Left ventricle myocardium superior (tissue), 1 donor: Measurements from ENCODE around the gene EEFSEC. TPM values are rescaled to one million over a fixed set of nuclear protein-coding genes. Genes with fewer than 3 reads are reported as not detected.

Experiments used
- ATAC-seq: fragments of 200-7000 bp; cut with Tn5 transposase; one replicate; pipeline ENCODE4 v1.9.1; 2020; ENCODE audit warnings: mild to moderate bottlenecking, moderate library complexity
- DNase-seq: peaks from one replicate; pipeline ENCODE4 v3.0.0-alpha.2; 2020
- intact Hi-C: fragments of 100-400 bp; cut with micrococcal nuclease; formaldehyde crosslinking; loops from one replicate; pipeline ENCODE4 v1.11.0; 2022
- total RNA-seq: library from RNA; stranded (reverse); fragmentation: NEBNext Ultra II Directional; extraction: Animal tissue kit (Norgen Biotek cat#: 25700); gene quantifications from one replicate; pipeline ENCODE4 v1.2.1, GENCODE V29; 2021
- donor health status: DM: no; HTN: yes; CAD: no; lungs with severe emphysema.

EEFSEC gene
- total RNA-seq, 1 donor from 2014 or later: 17.1 TPM

DNA sequence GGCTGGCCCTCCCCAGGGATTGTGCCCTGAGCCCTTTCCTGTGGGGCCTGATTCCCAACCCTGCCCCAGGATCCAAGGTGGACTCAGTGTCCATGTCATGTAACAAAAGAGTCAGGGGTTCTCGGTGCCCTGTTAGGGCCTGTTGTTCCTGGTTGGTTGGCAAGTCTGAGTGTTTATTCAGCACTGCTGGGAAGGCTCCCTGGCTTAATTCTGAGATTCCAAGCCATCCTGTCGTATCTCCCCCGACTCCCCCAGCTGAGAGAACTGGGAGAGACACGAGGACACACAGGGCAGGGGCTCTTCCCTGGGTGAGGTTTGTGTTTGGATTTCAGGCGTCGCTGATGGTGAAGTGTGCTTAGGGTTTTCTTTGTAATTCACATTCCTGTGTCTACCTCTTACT, 78.3 kb downstream of the EEFSEC start:
- no peak for DNase-seq
- no peak for ATAC-seq
- intact Hi-C loops: no loop called here

DNA sequence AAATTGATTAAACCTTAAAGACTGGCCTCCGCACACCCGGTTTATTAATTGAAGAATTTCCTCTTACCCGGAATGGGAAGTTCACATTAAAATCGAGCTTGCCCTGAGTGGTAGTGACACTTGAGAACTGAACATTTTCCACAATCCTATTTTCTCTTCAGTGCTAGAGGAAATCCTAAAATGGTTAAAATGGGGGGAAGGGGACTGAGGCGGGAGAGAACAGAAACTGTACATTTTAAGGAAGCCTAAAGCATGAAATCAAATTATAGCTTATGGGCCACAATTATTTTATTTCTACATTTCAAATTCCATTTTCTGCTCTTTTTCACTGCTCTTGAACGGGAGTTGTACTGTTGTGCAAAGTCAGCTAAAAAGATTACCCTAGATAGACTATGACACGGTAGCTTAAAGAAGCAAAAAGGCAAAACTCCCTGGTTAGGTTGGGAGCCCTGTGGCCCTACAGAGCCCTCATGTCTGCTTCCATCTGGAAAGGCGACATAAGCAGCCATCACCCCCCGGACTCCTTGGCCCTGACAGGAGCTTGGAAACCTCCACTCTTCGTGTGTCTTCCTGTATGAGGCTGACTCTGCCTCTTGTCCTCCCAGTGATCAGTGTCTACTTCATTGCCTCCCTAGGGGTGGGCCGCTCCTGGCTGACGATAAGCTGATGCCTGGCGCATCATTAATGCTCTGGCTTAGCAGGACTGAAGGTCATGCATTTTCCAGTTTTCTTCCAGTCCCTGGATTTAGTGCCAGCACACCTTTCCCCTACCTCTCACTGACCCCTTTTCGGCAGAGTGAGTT, 79.3 kb downstream of the EEFSEC start:
- ATAC-seq (no peak), DNase-seq (no peak)
- intact Hi-C loops: no loop called here

DNA sequence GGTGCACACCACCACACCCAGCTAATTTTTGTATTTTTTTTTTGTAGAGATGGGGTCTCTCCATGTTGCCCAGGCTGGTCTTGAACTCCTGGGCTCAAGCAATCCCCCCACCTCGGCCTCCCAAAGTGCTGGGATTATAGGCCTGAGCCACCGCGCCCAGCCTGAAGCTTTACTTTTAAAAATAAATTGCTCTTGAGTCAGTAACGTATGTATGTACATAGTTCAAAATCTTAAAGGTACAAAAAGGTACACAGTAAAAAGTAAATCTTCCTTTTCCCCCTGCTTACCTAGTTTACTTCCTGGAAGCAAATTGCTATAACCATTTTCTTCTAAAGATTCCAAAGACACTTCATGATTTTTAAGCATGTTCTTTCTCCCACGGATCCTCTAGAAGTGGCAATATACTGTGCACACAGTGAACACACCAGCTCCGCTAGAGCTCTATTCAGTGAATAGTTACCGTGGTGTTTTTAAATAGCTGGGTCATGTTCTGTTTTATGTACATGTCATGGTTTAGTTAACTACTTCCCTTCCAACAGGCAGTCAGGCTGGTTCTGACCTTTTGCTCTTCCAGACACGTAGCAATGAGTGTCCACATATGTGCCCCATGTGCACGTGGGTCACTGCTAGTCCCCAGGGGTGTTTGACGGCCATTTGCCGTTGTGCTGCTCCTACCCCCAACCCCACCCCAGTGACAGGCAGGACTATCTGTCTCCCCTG, 82.1 kb downstream of the EEFSEC start:
- ATAC-seq (peak; percentile 68), DNase-seq (no peak)
- intact Hi-C loops: no loop called here

- intact Hi-C loops: no loop called here
- no peak for DNase-seq
- ATAC-seq: peak; percentile 74
These were observed 83.4 kb downstream of the EEFSEC start for GRCh38 chr3:128236657-128237056.

DNA sequence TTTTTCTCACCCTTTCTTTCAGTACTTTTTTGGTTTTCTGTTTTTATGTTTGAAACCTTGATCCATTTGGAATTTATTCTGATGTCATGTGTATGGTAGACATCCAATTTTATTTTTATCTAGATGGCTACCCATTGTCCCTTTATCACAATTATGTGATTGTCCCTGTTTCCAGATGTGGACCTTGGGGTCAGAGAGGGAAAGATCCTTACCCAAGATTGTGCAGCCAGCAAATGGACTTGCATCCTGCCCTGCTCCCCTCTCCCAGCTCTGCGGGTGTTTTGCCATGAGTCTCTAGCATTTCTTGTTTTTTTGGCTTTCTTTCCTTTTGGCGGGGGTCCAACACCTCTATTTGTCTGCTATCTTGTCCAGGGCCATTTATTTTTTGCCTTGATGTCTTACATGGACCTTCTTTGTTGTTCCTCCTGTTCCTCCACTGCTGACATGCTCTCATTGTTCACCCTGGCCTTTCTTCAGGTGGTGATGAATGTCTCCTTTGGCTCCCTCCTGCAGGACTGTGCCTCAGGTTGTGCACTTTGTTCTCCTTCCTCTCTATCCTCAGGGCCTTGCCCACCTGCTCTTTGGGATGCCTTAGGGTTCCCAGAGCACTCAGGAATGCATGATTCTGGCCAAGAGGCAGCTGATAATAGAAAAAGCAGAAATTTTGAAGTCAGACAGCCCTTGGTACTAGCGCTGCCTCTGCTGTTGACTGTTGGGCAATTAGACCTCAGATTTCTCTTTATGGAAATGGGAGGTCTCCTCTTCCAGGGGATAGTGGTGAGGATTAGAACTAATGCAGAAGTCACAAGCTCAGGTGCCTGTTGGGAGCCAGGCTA, 84.3 kb downstream of the EEFSEC start:
- intact Hi-C loops: no loop called here
- no peak for ATAC-seq
- DNase-seq: no peak

DNA sequence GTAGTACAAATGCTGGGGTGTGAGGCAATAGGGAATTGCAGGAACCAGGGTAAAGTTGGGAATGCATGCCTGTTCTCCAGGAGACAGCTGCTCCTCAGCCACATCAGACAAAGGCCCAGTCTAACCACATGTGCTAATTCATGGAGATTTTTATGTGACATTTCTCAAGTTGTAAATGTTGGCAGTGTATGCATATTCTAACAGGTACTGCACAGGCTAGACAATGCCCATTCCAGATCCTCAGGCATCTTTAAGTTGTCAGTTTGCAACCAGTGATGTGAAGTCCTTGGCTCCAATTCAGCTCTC, 84.9 kb downstream of the EEFSEC start:
- intact Hi-C loops: no loop called here

GRCh38 chr3:128239304-128239703, 86.0 kb downstream of the EEFSEC start:
- intact Hi-C loops: no loop called here
- DNase-seq (no peak), ATAC-seq (no peak)

More for the DNA sequence above, 84.9 kb downstream of the EEFSEC start:
- ATAC-seq (no peak), DNase-seq (no peak)

GRCh38 chr3:128240232-128240631, 87.0 kb downstream of the EEFSEC start:
- ATAC-seq (no peak), DNase-seq (no peak)
- intact Hi-C loops: no loop called here

DNA sequence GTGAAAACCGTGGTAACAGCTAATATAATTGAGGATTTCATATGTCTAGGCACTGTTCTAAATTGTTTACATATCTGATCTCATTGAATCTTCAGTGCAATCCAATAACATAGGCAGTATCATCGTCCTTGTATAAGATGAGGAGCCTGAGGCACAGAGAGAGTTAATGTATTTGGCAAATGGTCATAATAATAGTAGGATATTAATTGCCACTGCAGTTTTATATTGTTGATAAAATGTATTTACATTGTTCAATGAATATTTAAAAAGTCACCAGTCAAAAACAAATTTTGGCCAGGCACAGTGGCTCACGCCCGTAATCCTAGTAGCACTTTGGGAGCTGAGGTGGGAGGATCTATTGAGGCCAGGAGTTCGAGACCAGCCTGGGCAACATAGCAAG, 88.5 kb downstream of the EEFSEC start:
- ATAC-seq: no peak
- DNase-seq: no peak
- intact Hi-C loops: no loop called here

DNA sequence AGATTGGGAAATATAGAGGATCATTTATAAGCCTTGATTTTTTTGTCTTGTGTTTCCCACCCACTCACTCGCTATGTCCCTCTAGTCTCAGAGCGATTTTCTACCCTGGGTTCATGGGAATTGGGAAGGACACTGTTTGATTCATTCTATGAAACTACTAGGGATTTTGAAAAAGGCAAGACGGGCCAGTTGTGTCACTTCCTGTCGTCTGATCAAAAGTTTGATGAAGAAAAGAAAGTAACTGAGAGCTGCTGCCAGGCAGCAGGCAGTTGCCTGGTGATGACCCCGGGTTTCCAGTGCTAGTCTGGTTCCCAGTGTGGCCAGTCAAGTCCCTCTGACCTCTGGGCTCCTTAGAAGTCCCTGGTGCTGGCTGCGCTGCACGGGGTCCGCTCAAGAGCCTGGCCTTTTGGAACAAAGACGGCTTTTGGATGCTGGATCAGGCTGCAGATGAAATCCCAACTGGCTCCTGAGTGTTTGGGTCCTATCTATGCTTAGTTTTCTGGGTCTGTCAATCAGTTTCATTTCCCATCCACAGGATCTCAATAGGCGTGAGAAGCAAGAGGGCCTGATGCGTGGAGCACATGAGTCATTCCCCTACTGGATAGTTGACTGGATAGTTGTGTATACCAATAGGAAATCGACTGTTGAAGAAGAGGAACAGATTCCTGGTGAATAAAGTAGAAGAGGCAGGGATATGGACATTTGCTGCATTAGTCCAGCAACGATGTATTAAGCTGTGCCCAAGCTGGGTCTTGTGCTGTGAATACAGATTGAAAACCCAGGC, 89.7 kb downstream of the EEFSEC start:
- ATAC-seq: no peak
- intact Hi-C loops: no loop called here
- DNase-seq: no peak

- ATAC-seq: no peak
- DNase-seq: no peak
- intact Hi-C loops: no loop called here
These were observed 90.6 kb downstream of the EEFSEC start for GRCh38 chr3:128243602-128244504.

- intact Hi-C loops: no loop called here
- ATAC-seq: peak; percentile 22
These were observed 92.2 kb downstream of the EEFSEC start for GRCh38 chr3:128245460-128245859.

DNA sequence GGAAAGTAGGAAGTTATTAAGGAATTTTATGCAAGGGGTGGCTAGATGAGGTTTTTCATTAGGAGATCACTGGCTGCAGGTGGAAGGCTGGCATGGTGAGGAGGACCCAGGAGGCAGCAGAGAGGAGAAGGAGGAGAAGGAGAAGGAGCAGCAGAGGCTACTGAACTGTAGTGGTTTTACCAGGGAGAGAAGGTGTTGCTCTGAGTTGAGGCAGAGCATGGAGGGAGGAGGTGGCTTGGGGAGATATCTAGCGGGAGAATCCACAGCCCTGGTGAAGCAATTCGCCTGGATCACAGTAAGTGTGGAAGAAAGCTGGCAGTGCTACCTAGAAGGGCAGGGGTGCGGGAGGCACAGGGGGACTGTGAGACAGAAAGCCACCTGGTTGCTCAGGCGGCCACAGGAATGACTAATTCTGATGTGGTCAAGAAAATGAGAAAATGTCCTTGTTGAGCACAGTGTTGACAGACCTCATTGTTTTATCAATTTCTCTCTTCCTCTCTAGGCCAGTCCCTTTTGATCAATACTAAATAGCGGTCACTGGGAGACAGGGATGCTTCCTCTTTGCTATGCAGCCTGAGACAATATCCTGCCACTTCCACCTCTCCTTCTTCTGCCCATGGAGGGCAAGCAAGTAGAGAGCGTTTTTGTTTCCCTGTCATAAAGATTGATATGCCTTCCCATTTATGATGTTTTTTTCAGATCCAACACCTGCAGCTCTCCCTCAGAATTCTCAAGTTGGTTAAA, 94.6 kb downstream of the EEFSEC start:
- DNase-seq (no peak), ATAC-seq (no peak)
- intact Hi-C loops: no loop called here

More at GRCh38 chr3:128245460-128245859, 92.2 kb downstream of the EEFSEC start:
- no peak for DNase-seq

GRCh38 chr3:128252083-128252482, 98.8 kb downstream of the EEFSEC start:
- no peak for ATAC-seq
- DNase-seq: no peak
- intact Hi-C loops: no loop called here

- peak; percentile 96 for ATAC-seq
- peak; percentile 47 for DNase-seq
- intact Hi-C loops: no loop called here
These were observed 99.9 kb downstream of the EEFSEC start for GRCh38 chr3:128253150-128253549.

GRCh38 chr3:128254066-128254590, 100.8 kb downstream of the EEFSEC start:
- DNase-seq (no peak), ATAC-seq (peak; percentile 13)
- intact Hi-C loops: no loop called here

- ATAC-seq: no peak
These were observed 101.7 kb downstream of the EEFSEC start for GRCh38 chr3:128254967-128255366.

More at GRCh38 chr3:128254967-128255366, 101.7 kb downstream of the EEFSEC start:
- intact Hi-C loops: no loop called here
- no peak for DNase-seq
